ENCODE data around the gene RPS6KA3.

GRCh38 chrX:20253232-20253543 lies 13.5 kb downstream of the RPS6KA3 start:
- TF ChIP-seq POLR2A (IDR thresholded peaks at IDR 0.05) (no peak), CTCF (IDR thresholded peaks at IDR 0.05) (no peak), EP300 (IDR thresholded peaks at IDR 0.05) (no peak)
